ENCODE results near the gene KRT27.

GRCh38 chr17:40816569-40816968 lies 34.2 kb upstream of the KRT27 start:
- TF ChIP-seq CTCF (IDR thresholded peaks at IDR 0.05; ENCODE audit: insufficient read depth, low read depth, low read length) (no peak), EZH2 (IDR thresholded peaks at IDR 0.05; ENCODE audit: insufficient read depth, low read length) (no peak)
